Hippocampal formation (tissue), 2 donors: Measurements from ENCODE around the gene CWF19L1.
"Not testable (repeated sequence)": the region's sequence is repeated elsewhere in the genome, so short reads cannot be mapped to it uniquely, and the experiment has no call there.

Experiments used
- DNase-seq, 2 donors: peaks; one replicate each; lab custom pipeline; 2025; lab: John Stamatoyannopoulos, UW

Gene CWF19L1

GRCh38 chr10:100267239-100268104 lies at the start of gene CWF19L1:
Gene CWF19L1, minus strand, starts transcription at chr10:100267638. Its CDS starts 45 bp downstream, at chr10:100267593.
- DNase-seq, result peak; percentile 73 to 82

GRCh38 chr10:100315615-100316014 lies 48.2 kb upstream of the CWF19L1 start:
- DNase-seq, result no peak

GRCh38 chr10:100311298-100311697 lies 43.9 kb upstream of the CWF19L1 start:
- DNase-seq, result no peak

- no peak for DNase-seq
These were observed 40.2 kb upstream of the CWF19L1 start for GRCh38 chr10:100307684-100308083.

- DNase-seq, result no peak
These were observed 39.4 kb upstream of the CWF19L1 start for GRCh38 chr10:100306861-100307260.

GRCh38 chr10:100304414-100304813 lies 37.0 kb upstream of the CWF19L1 start:
- DNase-seq, result no peak

- peak in 1 of 2 donors; percentile 63 for DNase-seq
These were observed 36.4 kb upstream of the CWF19L1 start for GRCh38 chr10:100303724-100304319.

GRCh38 chr10:100301123-100301522 lies 33.7 kb upstream of the CWF19L1 start:
- DNase-seq, result not testable (repeated sequence)

- no peak for DNase-seq
These were observed 29.8 kb upstream of the CWF19L1 start for GRCh38 chr10:100297242-100297641.

- no peak for DNase-seq
These were observed 25.6 kb upstream of the CWF19L1 start for GRCh38 chr10:100293066-100293465.

GRCh38 chr10:100292300-100292699 lies 24.9 kb upstream of the CWF19L1 start:
- not testable (repeated sequence) for DNase-seq

GRCh38 chr10:100291356-100291755 lies 23.9 kb upstream of the CWF19L1 start:
- no peak for DNase-seq

GRCh38 chr10:100289641-100290040 lies 22.2 kb upstream of the CWF19L1 start:
- DNase-seq, result no peak

- DNase-seq, result no peak
These were observed 20.8 kb upstream of the CWF19L1 start for GRCh38 chr10:100288196-100288595.

- DNase-seq, result no peak
These were observed 20.3 kb upstream of the CWF19L1 start for GRCh38 chr10:100287756-100288155.

GRCh38 chr10:100286051-100287033 lies 18.9 kb upstream of the CWF19L1 start, which contains the start of gene BLOC1S2:
Gene BLOC1S2, minus strand, starts transcription at chr10:100286680. Its CDS starts 21 bp downstream, at chr10:100286659.
- peak; percentile 80 to 90 for DNase-seq

GRCh38 chr10:100285326-100285725 lies 17.9 kb upstream of the CWF19L1 start:
- DNase-seq, result not testable (repeated sequence)

GRCh38 chr10:100282907-100283306 lies 15.5 kb upstream of the CWF19L1 start:
- DNase-seq, result no peak

- DNase-seq, result not testable (repeated sequence)
These were observed 9.5 kb upstream of the CWF19L1 start for GRCh38 chr10:100276971-100277370.

- DNase-seq, result no peak
These were observed 1.5 kb downstream of the CWF19L1 start for GRCh38 chr10:100265821-100266485.

- DNase-seq, result no peak
These were observed 13.2 kb downstream of the CWF19L1 start for GRCh38 chr10:100254191-100254590.
